T-cell (primary cell): Measurements from ENCODE around the gene UBL7. TPM values are rescaled to one million over a fixed set of nuclear protein-coding genes. Genes with fewer than 3 reads are reported as not detected.

ENCODE experiments used
- ATAC-seq, 4 experiments: fragments of 200-7000 bp in 3 of 4; fragments of 150-1000 bp in 1 of 4; cut with Tn5 transposase; replicated peaks in 1 of 4; 1 replicate in 3 of 4; 2 replicates in 1 of 4; pipeline ENCODE4 v1.10.0; 2021; ENCODE audit warnings: moderate library complexity in 3 of 4, mild to moderate bottlenecking in 2 of 4, moderate number of reproducible peaks in 1 of 4
- CTCF ChIA-PET, 2 donors: fragments of 300-600 bp; sonication (Branson Sonifier 250); formaldehyde crosslinking; loops; one replicate each; lab custom pipeline; 2022; ENCODE audit warnings: antibody characterized with exemption in 2 of 2; lab: Charles Lee
- POLR2A ChIA-PET, 2 donors: fragments of 300-600 bp; sonication (Branson Sonifier 250); formaldehyde crosslinking; loops; one replicate each; lab custom pipeline; 2022; ENCODE audit warnings: antibody characterized with exemption in 2 of 2; lab: Charles Lee
- DNase-seq, 35 experiments: peaks; one replicate each; pipeline versions ENCODE4 v3.0.0 to v3.0.0-alpha.2; 2013 to 2023
- H3K27ac ChIP-seq: one replicate; pipeline ENCODE4 v1.5.1; 2013; ENCODE audit warnings: low read length
- H3K27me3 ChIP-seq, 2 experiments: replicated peaks in 1 of 2; 1 replicate in 1 of 2; 2 replicates in 1 of 2; pipeline versions ENCODE4 v1.6.1 to v1.7.0; 2013; ENCODE audit warnings: low read length in 1 of 2, mixed read lengths in 1 of 2; ENCODE audit not compliant: control insufficient read depth in 2 of 2, insufficient read depth in 2 of 2; ENCODE audit errors: extremely low read depth in 1 of 2
- H3K36me3 ChIP-seq, 2 donors: 1 replicate in 1 of 2; 2 replicates in 1 of 2; pipeline versions ENCODE4 v1.6.1 to v1.7.0; 2013; ENCODE audit warnings: low read length in 1 of 2; ENCODE audit not compliant: control insufficient read depth in 2 of 2, insufficient read depth in 1 of 2; ENCODE audit errors: extremely low read depth in 1 of 2
- H3K4me1 ChIP-seq, 2 experiments: 1 replicate in 1 of 2; 2 replicates in 1 of 2; pipeline versions ENCODE4 v1.6.1 to v1.7.0; 2013; ENCODE audit warnings: low read length in 2 of 2, mixed read lengths in 1 of 2; ENCODE audit not compliant: insufficient read depth in 2 of 2, control insufficient read depth in 1 of 2; ENCODE audit errors: extremely low read depth in 1 of 2
- H3K4me3 ChIP-seq, 2 donors: 1 replicate in 1 of 2; 2 replicates in 1 of 2; pipeline versions ENCODE4 v1.5.1 to v1.7.0; 2013; ENCODE audit warnings: mild to moderate bottlenecking in 2 of 2, low read length in 1 of 2, moderate library complexity in 1 of 2; ENCODE audit not compliant: control insufficient read depth in 1 of 2; ENCODE audit errors: extremely low read depth in 1 of 2
- H3K9me3 ChIP-seq: 2 replicates; pipeline ENCODE4 v1.7.0; 2013
- H3K27ac Mint-ChIP-seq, 2 donors: one replicate each; pipeline ENCODE4 v1.8.0; 2020 to 2021; ENCODE audit warnings: mild to moderate bottlenecking in 2 of 2, mixed read lengths in 2 of 2
- H3K27me3 Mint-ChIP-seq, 2 donors: one replicate each; pipeline ENCODE4 v1.8.0; 2021 to 2022; ENCODE audit warnings: mixed read lengths in 2 of 2
- H3K36me3 Mint-ChIP-seq: one replicate; pipeline ENCODE4 v1.8.0; 2021; ENCODE audit warnings: mixed read lengths
- H3K4me1 Mint-ChIP-seq, 3 donors: one replicate each; pipeline ENCODE4 v1.8.0; 2020 to 2022; ENCODE audit warnings: mixed read lengths in 3 of 3, mild to moderate bottlenecking in 1 of 3
- H3K4me3 Mint-ChIP-seq, 3 donors: one replicate each; pipeline ENCODE4 v1.8.0; 2020 to 2022; ENCODE audit warnings: mild to moderate bottlenecking in 3 of 3, mixed read lengths in 3 of 3, moderate library complexity in 3 of 3
- H3K9me3 Mint-ChIP-seq, 3 donors: one replicate each; pipeline ENCODE4 v1.8.0; 2020 to 2022; ENCODE audit warnings: mixed read lengths in 3 of 3
- WGBS: methylation state at CpG from one replicate; pipeline ENCODE4 v1.1.5; 2013; ENCODE audit warnings: missing lambda C conversion rate; ENCODE audit not compliant: insufficient coverage; 5-methylcytosine and 5-hydroxymethylcytosine counted together
- total RNA-seq, 35 experiments: library from RNA in 6 of 35; stranded (reverse) in 6 of 35; fragments of 120-200 nt in 1 of 35; gene quantifications; one replicate each; pipeline versions ENCODE4 v1.2.1 to v1.2.4 and lab custom pipeline; 2013 to 2026

Gene UBL7
- total RNA-seq, 5 donors from 2014 or later (not counting 1 experiment from before 2014, with no cell fraction given), result 26.1 to 59.9 (median 55.3) TPM

DNA sequence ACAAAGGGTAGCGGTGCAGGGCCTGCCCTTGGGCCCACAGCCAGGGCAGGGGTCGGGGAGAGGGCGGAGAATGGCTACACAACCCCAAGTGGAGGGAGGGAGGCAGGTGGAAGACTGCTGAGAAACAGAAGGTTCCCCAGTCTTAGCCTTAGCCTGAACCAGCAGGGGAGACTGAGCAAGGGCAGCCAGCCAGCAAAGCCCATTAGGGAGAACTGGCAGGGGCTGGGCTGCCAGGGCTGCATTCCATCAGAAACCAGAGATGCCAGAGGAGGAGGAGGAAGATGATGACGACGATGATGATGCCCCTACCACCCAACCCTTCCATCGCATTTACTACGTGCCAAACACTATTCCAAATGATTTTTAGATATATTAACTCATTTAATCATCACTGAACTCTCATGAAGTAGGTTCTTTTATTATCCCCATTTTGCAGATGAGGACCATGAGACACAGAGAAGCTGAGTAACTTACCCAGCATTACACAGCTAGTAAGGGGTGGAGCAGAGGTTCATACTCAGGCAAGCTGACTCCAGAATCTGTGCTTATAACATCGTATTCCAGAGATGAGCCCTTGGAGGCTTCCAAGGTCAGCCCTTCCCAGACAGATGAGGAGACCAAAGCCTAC is 35.9 kb downstream of the UBL7 start:
- H3K27me3 Mint-ChIP-seq, result no peaks in the 10 kb centered on the region
- no peaks in the 10 kb centered on the region for H3K27me3 ChIP-seq
- no peak overlapping the region for H3K4me3 Mint-ChIP-seq
- POLR2A ChIA-PET, result no interaction called here
- H3K9me3 ChIP-seq, result no peaks in the 10 kb centered on the region
- no peaks in the 10 kb centered on the region for H3K36me3 Mint-ChIP-seq
- WGBS, result 93% methylated on average over 2 of the region's 8 CpGs
- H3K4me1 ChIP-seq, result peaks cover 0 to 35% of the 10 kb centered on the region in 2 experiments
- H3K4me3 ChIP-seq, result no peak overlapping the region
- no peaks in the 10 kb centered on the region for H3K36me3 ChIP-seq
- no peaks in the 10 kb centered on the region for H3K9me3 Mint-ChIP-seq
- peaks cover 9 to 29% (median 11%) of the 10 kb centered on the region in 3 donors for H3K4me1 Mint-ChIP-seq
- DNase-seq (no peak), ATAC-seq (no peak)
- H3K27ac Mint-ChIP-seq, result no peak overlapping the region
- no peak overlapping the region for H3K27ac ChIP-seq
- CTCF ChIA-PET, result no interaction called here

- Mint-ChIP-seq H3K4me1 (peaks cover 9 to 28% (median 11%) of the 10 kb centered on the region in 3 donors), H3K4me3 (no peak overlapping the region), H3K27ac (peak overlapping the region; percentile 7 to 44), H3K9me3 (no peaks in the 10 kb centered on the region), H3K36me3 (no peaks in the 10 kb centered on the region), H3K27me3 (no peaks in the 10 kb centered on the region)
- no peaks in the 10 kb centered on the region for H3K36me3 ChIP-seq
- ChIA-PET POLR2A (no interaction called here), CTCF (no interaction called here)
- no peak for DNase-seq
- no peak for ATAC-seq
- 84% methylated on average over 4 of the region's 10 CpGs for WGBS
- no peak overlapping the region for H3K27ac ChIP-seq
- H3K27me3 ChIP-seq, result no peaks in the 10 kb centered on the region
- no peaks in the 10 kb centered on the region for H3K9me3 ChIP-seq
- peaks cover 0 to 32% of the 10 kb centered on the region in 2 experiments for H3K4me1 ChIP-seq
- no peak overlapping the region for H3K4me3 ChIP-seq
Observed at GRCh38 chr15:74423431-74424257, 37.3 kb downstream of the UBL7 start.

DNA sequence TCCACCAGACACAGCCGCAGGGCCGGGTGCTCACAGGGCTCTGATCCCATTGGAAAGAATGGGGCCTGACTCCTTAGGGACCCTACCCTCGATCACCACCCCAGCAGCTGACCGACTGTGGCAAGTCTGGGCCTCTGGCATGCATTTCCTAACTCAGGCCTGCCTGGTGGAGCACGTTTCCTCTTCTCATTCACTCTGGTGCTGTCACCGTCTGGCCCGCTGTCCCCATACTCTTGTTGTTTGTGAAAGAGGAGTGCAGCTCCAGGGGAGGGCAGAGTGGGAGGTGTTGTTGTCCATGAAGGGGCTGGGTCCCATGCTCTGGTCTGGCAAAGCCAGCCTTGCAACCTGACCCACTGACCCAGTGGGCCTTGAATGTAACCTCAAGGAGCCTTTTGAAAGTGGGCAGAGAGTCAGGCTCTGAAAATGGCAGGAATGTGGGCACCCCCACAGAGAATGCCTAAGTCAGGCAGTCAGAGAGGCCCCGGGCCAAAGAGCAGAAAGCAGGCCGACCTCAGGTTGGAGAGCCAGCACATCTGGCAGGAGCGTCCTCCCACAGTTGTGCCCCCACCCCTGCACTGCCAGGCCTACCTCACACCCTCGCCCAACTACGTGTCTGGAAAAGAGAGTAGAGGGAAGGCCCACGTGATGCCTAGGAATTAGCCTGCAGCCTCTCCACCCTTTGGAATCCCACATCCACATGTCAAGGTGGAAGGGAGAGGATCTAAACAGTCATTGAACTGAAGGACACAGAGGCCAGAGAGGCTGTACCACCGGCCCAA is 38.1 kb downstream of the UBL7 start:
- no peaks in the 10 kb centered on the region for H3K9me3 Mint-ChIP-seq
- no peak overlapping the region for H3K4me3 Mint-ChIP-seq
- ChIA-PET CTCF (no interaction called here), POLR2A (interaction anchor here in 1 of 2 donors (0.6 kb wide), 1 partner anchor 419 kb away, joined by 3 read pairs; no protein-coding TSS in a partner anchor)
- no peak overlapping the region for H3K27ac ChIP-seq
- no peak overlapping the region for H3K27ac Mint-ChIP-seq
- ATAC-seq, result no peak
- DNase-seq, result no peak
- H3K9me3 ChIP-seq, result no peaks in the 10 kb centered on the region
- H3K4me3 ChIP-seq, result no peak overlapping the region
- no peaks in the 10 kb centered on the region for H3K36me3 Mint-ChIP-seq
- peaks cover 0 to 32% of the 10 kb centered on the region in 2 experiments for H3K4me1 ChIP-seq
- H3K36me3 ChIP-seq, result no peaks in the 10 kb centered on the region
- WGBS, result 88% methylated on average over 6 of the region's 14 CpGs
- H3K27me3 Mint-ChIP-seq, result no peaks in the 10 kb centered on the region
- H3K27me3 ChIP-seq, result no peaks in the 10 kb centered on the region
- H3K4me1 Mint-ChIP-seq, result peaks cover 9 to 24% (median 11%) of the 10 kb centered on the region in 3 donors

DNA sequence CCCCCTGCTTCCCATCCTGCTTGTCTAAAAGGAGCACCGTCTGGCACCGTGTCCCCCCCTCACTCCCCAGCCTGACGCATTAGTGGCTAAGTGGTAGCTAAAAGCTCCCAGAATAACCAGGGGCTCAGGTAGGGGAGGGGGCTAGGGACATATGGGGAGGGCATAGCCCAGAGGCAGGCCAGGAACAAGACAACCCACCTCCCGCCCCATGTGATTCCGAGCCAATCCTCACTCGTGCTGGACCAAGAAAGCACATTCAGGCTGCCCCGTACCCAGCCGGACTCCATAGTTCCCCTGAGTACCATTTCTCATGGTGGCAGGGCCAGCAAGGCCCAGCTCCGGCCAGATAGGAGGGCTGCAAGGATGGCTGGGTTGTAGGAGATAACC is 38.7 kb downstream of the UBL7 start:
- ChIA-PET POLR2A (interaction anchor here in 1 of 2 donors (0.6 kb wide), 1 partner anchor 418 kb away, joined by 3 read pairs; no protein-coding TSS in a partner anchor), CTCF (interaction anchor here in 1 of 2 donors (0.6 kb wide), 1 partner anchor 9 kb away, joined by 6 read pairs; no protein-coding TSS in a partner anchor)
- Mint-ChIP-seq H3K27ac (no peak overlapping the region), H3K4me3 (no peak overlapping the region), H3K27me3 (no peaks in the 10 kb centered on the region), H3K36me3 (no peaks in the 10 kb centered on the region), H3K4me1 (peaks cover 9 to 24% (median 11%) of the 10 kb centered on the region in 3 donors), H3K9me3 (no peaks in the 10 kb centered on the region)
- DNase-seq, result no peak
- no peak for ATAC-seq
- peaks cover 0 to under 1% of the 10 kb centered on the region in 2 donors for H3K36me3 ChIP-seq
- 93% methylated on average over 3 of the region's 9 CpGs for whole genome bisulfite sequencing
- H3K4me1 ChIP-seq, result peaks cover 0 to 32% of the 10 kb centered on the region in 2 experiments
- no peaks in the 10 kb centered on the region for H3K27me3 ChIP-seq
- no peak overlapping the region for H3K27ac ChIP-seq
- no peaks in the 10 kb centered on the region for H3K9me3 ChIP-seq
- H3K4me3 ChIP-seq, result no peak overlapping the region

GRCh38 chr15:74421302-74422245 is 39.4 kb downstream of the UBL7 start:
- Mint-ChIP-seq H3K9me3 (no peaks in the 10 kb centered on the region), H3K4me3 (no peak overlapping the region), H3K27ac (no peak overlapping the region), H3K27me3 (no peaks in the 10 kb centered on the region), H3K4me1 (peaks cover 7 to 22% (median 9%) of the 10 kb centered on the region in 3 donors), H3K36me3 (peaks cover under 1% of the 10 kb centered on the region)
- no peaks in the 10 kb centered on the region for H3K27me3 ChIP-seq
- no peak overlapping the region for H3K4me3 ChIP-seq
- ChIA-PET CTCF (interaction anchor here in 1 of 2 donors (0.6 kb wide), 1 partner anchor 10 kb away, joined by 6 read pairs; no protein-coding TSS in a partner anchor), POLR2A (no interaction called here)
- peaks cover 0 to 32% of the 10 kb centered on the region in 2 experiments for H3K4me1 ChIP-seq
- WGBS, result 91% methylated on average over 13 of the region's 20 CpGs
- H3K9me3 ChIP-seq, result no peaks in the 10 kb centered on the region
- H3K27ac ChIP-seq, result no peak overlapping the region
- no peak for DNase-seq
- ATAC-seq, result no peak
- H3K36me3 ChIP-seq, result peaks cover 0 to 6% of the 10 kb centered on the region in 2 donors
